ENCODE results near the gene ACAP2. TPM values are rescaled to one million over a fixed set of nuclear protein-coding genes. Genes with fewer than 3 reads are reported as not detected.

ACAP2 gene
- total RNA-seq, 2 donors from 2014 or later, result 78.6 to 85.8 TPM

- H3K4me3 Mint-ChIP-seq, result no peak overlapping the region
- ATAC-seq (no peak), DNase-seq (no peak)
- no peaks in the 10 kb centered on the region for H3K27me3 Mint-ChIP-seq
- no peaks in the 10 kb centered on the region for H3K36me3 Mint-ChIP-seq (ENCODE audit: low read depth)
- peaks cover 14% of the 10 kb centered on the region for H3K4me1 Mint-ChIP-seq
- peak overlapping the region; percentile 11 for H3K27ac Mint-ChIP-seq
- no peaks in the 10 kb centered on the region for H3K9me3 ChIP-seq (ENCODE audit: control insufficient read depth, low read length, poor library complexity, severe bottlenecking)
These were observed 187.0 kb downstream of the ACAP2 start for GRCh38 chr3:195255571-195256501.

GRCh38 chr3:195255176-195255500, 187.7 kb downstream of the ACAP2 start:
- H3K4me1 Mint-ChIP-seq, result peaks cover 15% of the 10 kb centered on the region
- no peaks in the 10 kb centered on the region for H3K9me3 ChIP-seq (ENCODE audit: control insufficient read depth, low read length, poor library complexity, severe bottlenecking)
- ATAC-seq (no peak), DNase-seq (no peak)
- peak overlapping the region; percentile 62 for H3K27ac Mint-ChIP-seq
- no peaks in the 10 kb centered on the region for H3K27me3 Mint-ChIP-seq
- H3K36me3 Mint-ChIP-seq (ENCODE audit: low read depth), result no peaks in the 10 kb centered on the region
- peak overlapping the region; percentile 56 for H3K4me3 Mint-ChIP-seq

- H3K27ac Mint-ChIP-seq, result peak overlapping the region; percentile 62
- no peaks in the 10 kb centered on the region for H3K27me3 Mint-ChIP-seq
- peaks cover 15% of the 10 kb centered on the region for H3K4me1 Mint-ChIP-seq
- no peaks in the 10 kb centered on the region for H3K9me3 ChIP-seq (ENCODE audit: control insufficient read depth, low read length, poor library complexity, severe bottlenecking)
- H3K36me3 Mint-ChIP-seq (ENCODE audit: low read depth), result no peaks in the 10 kb centered on the region
- DNase-seq, result no peak
- no peak for ATAC-seq
- peak overlapping the region; percentile 56 for H3K4me3 Mint-ChIP-seq
These were observed 188.2 kb downstream of the ACAP2 start for GRCh38 chr3:195254454-195255175.

- no peaks in the 10 kb centered on the region for H3K36me3 Mint-ChIP-seq (ENCODE audit: low read depth)
- no peak for ATAC-seq
- no peak for DNase-seq
These were observed 188.8 kb downstream of the ACAP2 start for GRCh38 chr3:195253923-195254432.

GRCh38 chr3:195251336-195252065, 191.3 kb downstream of the ACAP2 start:
- Mint-ChIP-seq H3K4me1 (peaks cover 21% of the 10 kb centered on the region), H3K27ac (no peak overlapping the region), H3K36me3 (ENCODE audit: low read depth) (no peaks in the 10 kb centered on the region), H3K4me3 (no peak overlapping the region), H3K27me3 (no peaks in the 10 kb centered on the region)
- no peaks in the 10 kb centered on the region for H3K9me3 ChIP-seq (ENCODE audit: control insufficient read depth, low read length, poor library complexity, severe bottlenecking)
- no peak for DNase-seq
- ATAC-seq, result no peak

More at GRCh38 chr3:195253923-195254432, 188.8 kb downstream of the ACAP2 start:
- H3K4me1 Mint-ChIP-seq, result peaks cover 15% of the 10 kb centered on the region
- no peak overlapping the region for H3K4me3 Mint-ChIP-seq
- no peak overlapping the region for H3K27ac Mint-ChIP-seq
- H3K9me3 ChIP-seq (ENCODE audit: control insufficient read depth, low read length, poor library complexity, severe bottlenecking), result no peaks in the 10 kb centered on the region
- H3K27me3 Mint-ChIP-seq, result no peaks in the 10 kb centered on the region

- Mint-ChIP-seq H3K4me1 (peaks cover 21% of the 10 kb centered on the region), H3K36me3 (ENCODE audit: low read depth) (peaks cover 7% of the 10 kb centered on the region), H3K27ac (no peak overlapping the region), H3K4me3 (no peak overlapping the region), H3K27me3 (no peaks in the 10 kb centered on the region)
- ATAC-seq, result no peak
- no peaks in the 10 kb centered on the region for H3K9me3 ChIP-seq (ENCODE audit: control insufficient read depth, low read length, poor library complexity, severe bottlenecking)
- no peak for DNase-seq
These were observed 192.2 kb downstream of the ACAP2 start for GRCh38 chr3:195250473-195251251.

- ATAC-seq, result no peak
- H3K27me3 Mint-ChIP-seq, result no peaks in the 10 kb centered on the region
- H3K27ac Mint-ChIP-seq, result no peak overlapping the region
- peaks cover 8% of the 10 kb centered on the region for H3K36me3 Mint-ChIP-seq (ENCODE audit: low read depth)
- H3K4me3 Mint-ChIP-seq, result no peak overlapping the region
- DNase-seq, result no peak
- H3K4me1 Mint-ChIP-seq, result peaks cover 21% of the 10 kb centered on the region
- H3K9me3 ChIP-seq (ENCODE audit: control insufficient read depth, low read length, poor library complexity, severe bottlenecking), result no peaks in the 10 kb centered on the region
These were observed 192.9 kb downstream of the ACAP2 start for GRCh38 chr3:195249858-195250464.

- no peaks in the 10 kb centered on the region for H3K27me3 Mint-ChIP-seq
- no peaks in the 10 kb centered on the region for H3K9me3 ChIP-seq (ENCODE audit: control insufficient read depth, low read length, poor library complexity, severe bottlenecking)
- H3K4me1 Mint-ChIP-seq, result peaks cover 19% of the 10 kb centered on the region
- DNase-seq (no peak), ATAC-seq (no peak)
- H3K36me3 Mint-ChIP-seq (ENCODE audit: low read depth), result peaks cover 8% of the 10 kb centered on the region
- no peak overlapping the region for H3K27ac Mint-ChIP-seq
- H3K4me3 Mint-ChIP-seq, result no peak overlapping the region
These were observed 193.6 kb downstream of the ACAP2 start for GRCh38 chr3:195249057-195249770.

GRCh38 chr3:195248281-195248680, 194.5 kb downstream of the ACAP2 start:
- Mint-ChIP-seq H3K36me3 (ENCODE audit: low read depth) (peaks cover 9% of the 10 kb centered on the region), H3K4me1 (peaks cover 21% of the 10 kb centered on the region), H3K27ac (no peak overlapping the region), H3K4me3 (no peak overlapping the region), H3K27me3 (no peaks in the 10 kb centered on the region)
- ATAC-seq, result no peak
- H3K9me3 ChIP-seq (ENCODE audit: control insufficient read depth, low read length, poor library complexity, severe bottlenecking), result no peaks in the 10 kb centered on the region
- DNase-seq, result no peak

GRCh38 chr3:195247863-195248189, 195.0 kb downstream of the ACAP2 start:
- no peak for ATAC-seq
- H3K4me3 Mint-ChIP-seq, result no peak overlapping the region

GRCh38 chr3:195247086-195247862, 195.5 kb downstream of the ACAP2 start:
- ATAC-seq, result no peak
- H3K4me3 Mint-ChIP-seq, result no peak overlapping the region

More at GRCh38 chr3:195247863-195248189, 195.0 kb downstream of the ACAP2 start:
- no peak for DNase-seq
- Mint-ChIP-seq H3K4me1 (peaks cover 23% of the 10 kb centered on the region), H3K27ac (no peak overlapping the region), H3K27me3 (no peaks in the 10 kb centered on the region), H3K36me3 (ENCODE audit: low read depth) (peaks cover 9% of the 10 kb centered on the region)
- no peaks in the 10 kb centered on the region for H3K9me3 ChIP-seq (ENCODE audit: control insufficient read depth, low read length, poor library complexity, severe bottlenecking)

More at GRCh38 chr3:195247086-195247862, 195.5 kb downstream of the ACAP2 start:
- no peak overlapping the region for H3K27ac Mint-ChIP-seq
- no peaks in the 10 kb centered on the region for H3K9me3 ChIP-seq (ENCODE audit: control insufficient read depth, low read length, poor library complexity, severe bottlenecking)
- peaks cover 9% of the 10 kb centered on the region for H3K36me3 Mint-ChIP-seq (ENCODE audit: low read depth)
- no peak for DNase-seq
- H3K4me1 Mint-ChIP-seq, result peaks cover 21% of the 10 kb centered on the region
- H3K27me3 Mint-ChIP-seq, result no peaks in the 10 kb centered on the region
